ENCODE measurements around the gene METRNL.
A peak's percentile ranks its signal among the peaks of the same experiment; 100 is the strongest.
"Not testable (repeated sequence)": the region's sequence is repeated elsewhere in the genome, so short reads cannot be mapped to it uniquely, and the experiment has no call there.

Gene METRNL

GRCh38 chr17:83044479-83044878, 34.9 kb upstream of the METRNL start:
- H3K9ac ChIP-seq (ENCODE audit: low read depth, low read length); H3K36me3 ChIP-seq (ENCODE audit: insufficient read depth, low read length); H3K4me1 ChIP-seq (ENCODE audit: insufficient read depth, low read length): not testable (repeated sequence)
- H3K9me3 ChIP-seq (ENCODE audit: control insufficient read depth, insufficient read depth, low read length): peaks cover 23% of the 10 kb centered on the region

- Histone ChIP-seq H3K9ac (ENCODE audit: low read depth, low read length) (no peak overlapping the region), H3K36me3 (ENCODE audit: insufficient read depth, low read length) (peaks cover 6% of the 10 kb centered on the region; the same call in 1 of the 2 replicates), H3K4me1 (ENCODE audit: insufficient read depth, low read length) (no peaks in the 10 kb centered on the region; the same call in 1 of the 2 replicates), H3K9me3 (ENCODE audit: control insufficient read depth, insufficient read depth, low read length) (peaks cover 10% of the 10 kb centered on the region)
These were observed 32.8 kb upstream of the METRNL start for GRCh38 chr17:83046448-83047181.

- H3K4me1 ChIP-seq (ENCODE audit: insufficient read depth, low read length): no peaks in the 10 kb centered on the region; the same call in 1 of the 2 replicates
- H3K9ac ChIP-seq (ENCODE audit: low read depth, low read length): no peak overlapping the region
- peaks cover 7% of the 10 kb centered on the region; the same call in 1 of the 2 replicates for H3K9me3 ChIP-seq (ENCODE audit: control insufficient read depth, insufficient read depth, low read length)
- H3K36me3 ChIP-seq (ENCODE audit: insufficient read depth, low read length): peaks cover 6% of the 10 kb centered on the region; the same call in 1 of the 2 replicates
These were observed 32.3 kb upstream of the METRNL start for GRCh38 chr17:83047182-83047478.

GRCh38 chr17:83047818-83048475, 31.5 kb upstream of the METRNL start:
- H3K9ac ChIP-seq (ENCODE audit: low read depth, low read length); H3K9me3 ChIP-seq (ENCODE audit: control insufficient read depth, insufficient read depth, low read length); H3K4me1 ChIP-seq (ENCODE audit: insufficient read depth, low read length); H3K36me3 ChIP-seq (ENCODE audit: insufficient read depth, low read length): not testable (repeated sequence)

GRCh38 chr17:83050651-83051395, 28.6 kb upstream of the METRNL start:
- H3K9me3 ChIP-seq (ENCODE audit: control insufficient read depth, insufficient read depth, low read length): no peaks in the 10 kb centered on the region
- H3K4me1 ChIP-seq (ENCODE audit: insufficient read depth, low read length): no peaks in the 10 kb centered on the region; the same call in 1 of the 2 replicates
- peak overlapping the region; percentile 95 for H3K9ac ChIP-seq (ENCODE audit: low read depth, low read length)
- peaks cover 6% of the 10 kb centered on the region; the same call in 1 of the 2 replicates for H3K36me3 ChIP-seq (ENCODE audit: insufficient read depth, low read length)

GRCh38 chr17:83051396-83052240, 27.8 kb upstream of the METRNL start:
- Histone ChIP-seq H3K9me3 (ENCODE audit: control insufficient read depth, insufficient read depth, low read length) (no peaks in the 10 kb centered on the region), H3K9ac (ENCODE audit: low read depth, low read length) (peak overlapping the region; percentile 95), H3K4me1 (ENCODE audit: insufficient read depth, low read length) (no peaks in the 10 kb centered on the region; the same call in 1 of the 2 replicates), H3K36me3 (ENCODE audit: insufficient read depth, low read length) (peaks cover 2% of the 10 kb centered on the region; the same call in 1 of the 2 replicates)

GRCh38 chr17:83052241-83052564, 27.2 kb upstream of the METRNL start:
- Histone ChIP-seq H3K4me1 (ENCODE audit: insufficient read depth, low read length) (no peaks in the 10 kb centered on the region; the same call in 1 of the 2 replicates), H3K9me3 (ENCODE audit: control insufficient read depth, insufficient read depth, low read length) (no peaks in the 10 kb centered on the region), H3K36me3 (ENCODE audit: insufficient read depth, low read length) (no peaks in the 10 kb centered on the region), H3K9ac (ENCODE audit: low read depth, low read length) (peak overlapping the region; percentile 49; the same call in 1 of the 2 replicates)

- H3K9ac ChIP-seq (ENCODE audit: low read depth, low read length): no peak overlapping the region
- H3K9me3 ChIP-seq (ENCODE audit: control insufficient read depth, insufficient read depth, low read length): no peaks in the 10 kb centered on the region
- H3K4me1 ChIP-seq (ENCODE audit: insufficient read depth, low read length): no peaks in the 10 kb centered on the region; the same call in 1 of the 2 replicates
- H3K36me3 ChIP-seq (ENCODE audit: insufficient read depth, low read length): no peaks in the 10 kb centered on the region
These were observed 26.3 kb upstream of the METRNL start for GRCh38 chr17:83053021-83053681.

- H3K36me3 ChIP-seq (ENCODE audit: insufficient read depth, low read length): no peaks in the 10 kb centered on the region
- H3K9ac ChIP-seq (ENCODE audit: low read depth, low read length): no peak overlapping the region
- H3K9me3 ChIP-seq (ENCODE audit: control insufficient read depth, insufficient read depth, low read length): no peaks in the 10 kb centered on the region
- no peaks in the 10 kb centered on the region for H3K4me1 ChIP-seq (ENCODE audit: insufficient read depth, low read length)
These were observed 25.5 kb upstream of the METRNL start for GRCh38 chr17:83053739-83054451.

- H3K4me1 ChIP-seq (ENCODE audit: insufficient read depth, low read length): no peaks in the 10 kb centered on the region
- no peak overlapping the region for H3K9ac ChIP-seq (ENCODE audit: low read depth, low read length)
These were observed 24.8 kb upstream of the METRNL start for GRCh38 chr17:83054518-83055125.

GRCh38 chr17:83055176-83055575, 24.2 kb upstream of the METRNL start:
- H3K9ac ChIP-seq (ENCODE audit: low read depth, low read length); H3K9me3 ChIP-seq (ENCODE audit: control insufficient read depth, insufficient read depth, low read length); H3K36me3 ChIP-seq (ENCODE audit: insufficient read depth, low read length); H3K4me1 ChIP-seq (ENCODE audit: insufficient read depth, low read length): not testable (repeated sequence)

More at GRCh38 chr17:83054518-83055125, 24.8 kb upstream of the METRNL start:
- Histone ChIP-seq H3K9me3 (ENCODE audit: control insufficient read depth, insufficient read depth, low read length) (no peaks in the 10 kb centered on the region), H3K36me3 (ENCODE audit: insufficient read depth, low read length) (no peaks in the 10 kb centered on the region)

- Histone ChIP-seq H3K36me3 (ENCODE audit: insufficient read depth, low read length) (no peaks in the 10 kb centered on the region), H3K9me3 (ENCODE audit: control insufficient read depth, insufficient read depth, low read length) (no peaks in the 10 kb centered on the region), H3K4me1 (ENCODE audit: insufficient read depth, low read length) (no peaks in the 10 kb centered on the region), H3K9ac (ENCODE audit: low read depth, low read length) (no peak overlapping the region)
These were observed 23.4 kb upstream of the METRNL start for GRCh38 chr17:83055911-83056582.

Data from ES-I3 (cell line).